Measurements from ENCODE around the gene RNASE8. TPM values are rescaled to one million over a fixed set of nuclear protein-coding genes. Genes with fewer than 3 reads are reported as not detected.
A peak's percentile ranks its signal among the peaks of the same experiment; 100 is the strongest.

RNASE8 gene
- total RNA-seq, 1 experiment from 2014 or later = not detected

DNA sequence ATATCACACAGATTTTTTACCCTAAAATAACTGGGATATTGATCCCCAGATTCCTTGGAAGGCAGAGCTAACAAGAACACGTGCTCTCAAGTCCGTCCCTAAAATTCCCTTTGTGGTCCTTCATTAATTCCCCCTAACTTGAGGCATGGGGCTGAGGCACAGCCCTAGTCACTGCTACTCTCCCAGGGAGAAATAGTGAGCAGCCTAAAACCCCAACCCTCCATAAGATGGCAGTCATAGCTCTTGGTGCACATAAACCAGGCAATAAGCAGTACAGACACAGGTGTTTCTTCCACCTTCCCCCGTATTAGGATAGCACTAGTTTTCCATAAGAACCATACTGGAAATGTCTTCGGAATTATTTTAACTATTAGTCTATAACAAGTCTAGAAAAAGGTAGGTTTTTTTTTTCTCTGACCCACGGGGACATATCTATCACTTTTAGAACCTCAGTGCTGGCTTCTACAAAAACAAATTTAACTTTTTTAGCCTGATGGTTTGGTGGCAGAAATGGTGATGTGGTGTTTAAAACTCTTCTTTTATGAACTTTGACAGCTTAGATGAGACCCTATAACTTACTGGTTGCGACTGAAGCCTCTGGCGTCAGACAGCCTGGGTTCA lies 9.4 kb downstream of the RNASE8 start:
- ChIA-PET CTCF (interaction anchor here (0.7 to 5.9 kb wide), 14 partner anchors 15 to 422 kb away, joined by 3 to 142 read pairs (median 5); partner anchors contain the start of genes SLC39A2, TMEM253 and ZNF219), POLR2A (no interaction called here)
- ATAC-seq = no peak
- Mint-ChIP-seq H3K4me3 (no peak overlapping the region), H3K4me1 (peaks cover 21% of the 10 kb centered on the region), H3K36me3 (no peaks in the 10 kb centered on the region), H3K27ac (no peak overlapping the region), H3K9me3 (no peaks in the 10 kb centered on the region), H3K27me3 (ENCODE audit: low read depth) (peaks cover 6% of the 10 kb centered on the region; the same call in 1 of the 2 replicates)
- TF ChIP-seq, protein P1, sequence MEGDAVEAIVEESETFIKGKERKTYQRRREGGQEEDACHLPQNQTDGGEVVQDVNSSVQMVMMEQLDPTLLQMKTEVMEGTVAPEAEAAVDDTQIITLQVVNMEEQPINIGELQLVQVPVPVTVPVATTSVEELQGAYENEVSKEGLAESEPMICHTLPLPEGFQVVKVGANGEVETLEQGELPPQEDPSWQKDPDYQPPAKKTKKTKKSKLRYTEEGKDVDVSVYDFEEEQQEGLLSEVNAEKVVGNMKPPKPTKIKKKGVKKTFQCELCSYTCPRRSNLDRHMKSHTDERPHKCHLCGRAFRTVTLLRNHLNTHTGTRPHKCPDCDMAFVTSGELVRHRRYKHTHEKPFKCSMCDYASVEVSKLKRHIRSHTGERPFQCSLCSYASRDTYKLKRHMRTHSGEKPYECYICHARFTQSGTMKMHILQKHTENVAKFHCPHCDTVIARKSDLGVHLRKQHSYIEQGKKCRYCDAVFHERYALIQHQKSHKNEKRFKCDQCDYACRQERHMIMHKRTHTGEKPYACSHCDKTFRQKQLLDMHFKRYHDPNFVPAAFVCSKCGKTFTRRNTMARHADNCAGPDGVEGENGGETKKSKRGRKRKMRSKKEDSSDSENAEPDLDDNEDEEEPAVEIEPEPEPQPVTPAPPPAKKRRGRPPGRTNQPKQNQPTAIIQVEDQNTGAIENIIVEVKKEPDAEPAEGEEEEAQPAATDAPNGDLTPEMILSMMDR (IDR thresholded peaks at IDR 0.05) = no peak
- TF ChIP-seq, protein P2, sequence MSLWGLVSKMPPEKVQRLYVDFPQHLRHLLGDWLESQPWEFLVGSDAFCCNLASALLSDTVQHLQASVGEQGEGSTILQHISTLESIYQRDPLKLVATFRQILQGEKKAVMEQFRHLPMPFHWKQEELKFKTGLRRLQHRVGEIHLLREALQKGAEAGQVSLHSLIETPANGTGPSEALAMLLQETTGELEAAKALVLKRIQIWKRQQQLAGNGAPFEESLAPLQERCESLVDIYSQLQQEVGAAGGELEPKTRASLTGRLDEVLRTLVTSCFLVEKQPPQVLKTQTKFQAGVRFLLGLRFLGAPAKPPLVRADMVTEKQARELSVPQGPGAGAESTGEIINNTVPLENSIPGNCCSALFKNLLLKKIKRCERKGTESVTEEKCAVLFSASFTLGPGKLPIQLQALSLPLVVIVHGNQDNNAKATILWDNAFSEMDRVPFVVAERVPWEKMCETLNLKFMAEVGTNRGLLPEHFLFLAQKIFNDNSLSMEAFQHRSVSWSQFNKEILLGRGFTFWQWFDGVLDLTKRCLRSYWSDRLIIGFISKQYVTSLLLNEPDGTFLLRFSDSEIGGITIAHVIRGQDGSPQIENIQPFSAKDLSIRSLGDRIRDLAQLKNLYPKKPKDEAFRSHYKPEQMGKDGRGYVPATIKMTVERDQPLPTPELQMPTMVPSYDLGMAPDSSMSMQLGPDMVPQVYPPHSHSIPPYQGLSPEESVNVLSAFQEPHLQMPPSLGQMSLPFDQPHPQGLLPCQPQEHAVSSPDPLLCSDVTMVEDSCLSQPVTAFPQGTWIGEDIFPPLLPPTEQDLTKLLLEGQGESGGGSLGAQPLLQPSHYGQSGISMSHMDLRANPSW (CRISPR knock-in tag; conservative IDR thresholded peaks at IDR 0.05; ENCODE audit: low read depth) = no peak
- TF ChIP-seq NFATC4 (CRISPR knock-in tag; IDR thresholded peaks at IDR 0.05) = no peak
- TF ChIP-seq, protein P3, sequence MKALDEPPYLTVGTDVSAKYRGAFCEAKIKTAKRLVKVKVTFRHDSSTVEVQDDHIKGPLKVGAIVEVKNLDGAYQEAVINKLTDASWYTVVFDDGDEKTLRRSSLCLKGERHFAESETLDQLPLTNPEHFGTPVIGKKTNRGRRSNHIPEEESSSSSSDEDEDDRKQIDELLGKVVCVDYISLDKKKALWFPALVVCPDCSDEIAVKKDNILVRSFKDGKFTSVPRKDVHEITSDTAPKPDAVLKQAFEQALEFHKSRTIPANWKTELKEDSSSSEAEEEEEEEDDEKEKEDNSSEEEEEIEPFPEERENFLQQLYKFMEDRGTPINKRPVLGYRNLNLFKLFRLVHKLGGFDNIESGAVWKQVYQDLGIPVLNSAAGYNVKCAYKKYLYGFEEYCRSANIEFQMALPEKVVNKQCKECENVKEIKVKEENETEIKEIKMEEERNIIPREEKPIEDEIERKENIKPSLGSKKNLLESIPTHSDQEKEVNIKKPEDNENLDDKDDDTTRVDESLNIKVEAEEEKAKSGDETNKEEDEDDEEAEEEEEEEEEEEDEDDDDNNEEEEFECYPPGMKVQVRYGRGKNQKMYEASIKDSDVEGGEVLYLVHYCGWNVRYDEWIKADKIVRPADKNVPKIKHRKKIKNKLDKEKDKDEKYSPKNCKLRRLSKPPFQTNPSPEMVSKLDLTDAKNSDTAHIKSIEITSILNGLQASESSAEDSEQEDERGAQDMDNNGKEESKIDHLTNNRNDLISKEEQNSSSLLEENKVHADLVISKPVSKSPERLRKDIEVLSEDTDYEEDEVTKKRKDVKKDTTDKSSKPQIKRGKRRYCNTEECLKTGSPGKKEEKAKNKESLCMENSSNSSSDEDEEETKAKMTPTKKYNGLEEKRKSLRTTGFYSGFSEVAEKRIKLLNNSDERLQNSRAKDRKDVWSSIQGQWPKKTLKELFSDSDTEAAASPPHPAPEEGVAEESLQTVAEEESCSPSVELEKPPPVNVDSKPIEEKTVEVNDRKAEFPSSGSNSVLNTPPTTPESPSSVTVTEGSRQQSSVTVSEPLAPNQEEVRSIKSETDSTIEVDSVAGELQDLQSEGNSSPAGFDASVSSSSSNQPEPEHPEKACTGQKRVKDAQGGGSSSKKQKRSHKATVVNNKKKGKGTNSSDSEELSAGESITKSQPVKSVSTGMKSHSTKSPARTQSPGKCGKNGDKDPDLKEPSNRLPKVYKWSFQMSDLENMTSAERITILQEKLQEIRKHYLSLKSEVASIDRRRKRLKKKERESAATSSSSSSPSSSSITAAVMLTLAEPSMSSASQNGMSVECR (CRISPR knock-in tag; IDR thresholded peaks at IDR 0.05; ENCODE audit: borderline replicate concordance) = no peak
- TF ChIP-seq, protein P4, sequence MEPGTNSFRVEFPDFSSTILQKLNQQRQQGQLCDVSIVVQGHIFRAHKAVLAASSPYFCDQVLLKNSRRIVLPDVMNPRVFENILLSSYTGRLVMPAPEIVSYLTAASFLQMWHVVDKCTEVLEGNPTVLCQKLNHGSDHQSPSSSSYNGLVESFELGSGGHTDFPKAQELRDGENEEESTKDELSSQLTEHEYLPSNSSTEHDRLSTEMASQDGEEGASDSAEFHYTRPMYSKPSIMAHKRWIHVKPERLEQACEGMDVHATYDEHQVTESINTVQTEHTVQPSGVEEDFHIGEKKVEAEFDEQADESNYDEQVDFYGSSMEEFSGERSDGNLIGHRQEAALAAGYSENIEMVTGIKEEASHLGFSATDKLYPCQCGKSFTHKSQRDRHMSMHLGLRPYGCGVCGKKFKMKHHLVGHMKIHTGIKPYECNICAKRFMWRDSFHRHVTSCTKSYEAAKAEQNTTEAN (CRISPR knock-in tag; IDR thresholded peaks at IDR 0.05) = no peak
- DNase-seq (ENCODE audit: low spot score) = no peak

DNA sequence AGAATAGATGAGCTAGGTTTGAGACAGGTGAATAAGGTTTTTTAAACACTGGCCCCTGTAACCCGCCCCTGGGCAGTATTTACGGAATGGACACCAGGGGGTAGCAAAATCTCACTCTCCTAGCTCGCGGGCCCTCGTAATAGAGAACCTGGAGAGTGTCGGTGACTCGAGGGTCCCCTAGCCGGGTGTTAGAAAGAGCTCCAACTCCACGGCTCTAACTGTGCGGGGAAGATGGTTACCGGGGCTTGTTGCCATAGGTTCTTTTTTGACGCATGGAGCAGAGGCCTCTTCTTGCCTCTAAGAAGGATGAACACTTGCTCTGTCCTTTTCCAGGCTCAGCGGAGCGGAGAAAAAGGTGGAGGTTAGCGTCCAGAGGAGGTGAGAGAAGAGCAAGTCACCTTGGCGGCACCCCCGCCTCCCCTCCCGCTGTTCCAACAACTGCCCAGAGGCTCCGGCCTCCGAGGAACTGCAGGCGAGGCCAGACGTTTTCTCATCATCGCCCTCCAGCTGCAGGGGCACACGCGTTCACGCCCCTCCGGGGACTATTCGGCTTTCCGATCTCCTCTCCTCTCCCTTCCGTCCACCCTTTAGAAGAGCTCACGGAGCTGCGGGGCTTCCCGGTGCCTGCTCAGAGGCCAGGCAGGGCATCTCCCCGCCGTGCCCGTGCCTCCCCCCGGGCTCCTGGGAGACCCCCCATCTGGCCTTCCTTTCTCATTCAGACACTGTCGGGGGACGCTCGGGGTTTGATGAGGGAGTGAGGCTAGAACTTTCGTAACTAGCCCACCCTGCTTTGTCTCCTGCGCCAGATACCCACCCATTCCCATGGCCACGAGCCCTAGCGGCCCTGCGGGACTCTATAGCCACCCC lies 11.1 kb downstream of the RNASE8 start:
- H3K4me1 Mint-ChIP-seq = peaks cover 33% of the 10 kb centered on the region
- peak overlapping the region; percentile 72; the same call in 1 of the 2 replicates for H3K27ac Mint-ChIP-seq
- H3K36me3 Mint-ChIP-seq = peaks cover 10% of the 10 kb centered on the region
- TF ChIP-seq FOXK1 (CRISPR knock-in tag; IDR thresholded peaks at IDR 0.05) (0 out of 2 replicates have a peak, but pooled peaks have one; percentile 7), MYBL2 (CRISPR knock-in tag; IDR thresholded peaks at IDR 0.05) (no peak), FOXP1 (CRISPR knock-in tag; IDR thresholded peaks at IDR 0.05; ENCODE audit: borderline replicate concordance) (no peak), SMAD4 (CRISPR knock-in tag; IDR thresholded peaks at IDR 0.05) (no peak)
- TF ChIP-seq, protein P5, sequence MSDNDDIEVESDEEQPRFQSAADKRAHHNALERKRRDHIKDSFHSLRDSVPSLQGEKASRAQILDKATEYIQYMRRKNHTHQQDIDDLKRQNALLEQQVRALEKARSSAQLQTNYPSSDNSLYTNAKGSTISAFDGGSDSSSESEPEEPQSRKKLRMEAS (CRISPR knock-in tag; IDR thresholded peaks at IDR 0.05) = peak; percentile 24; the same call in 1 of the 2 replicates
- TF ChIP-seq, protein P6, sequence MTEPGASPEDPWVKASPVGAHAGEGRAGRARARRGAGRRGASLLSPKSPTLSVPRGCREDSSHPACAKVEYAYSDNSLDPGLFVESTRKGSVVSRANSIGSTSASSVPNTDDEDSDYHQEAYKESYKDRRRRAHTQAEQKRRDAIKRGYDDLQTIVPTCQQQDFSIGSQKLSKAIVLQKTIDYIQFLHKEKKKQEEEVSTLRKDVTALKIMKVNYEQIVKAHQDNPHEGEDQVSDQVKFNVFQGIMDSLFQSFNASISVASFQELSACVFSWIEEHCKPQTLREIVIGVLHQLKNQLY (CRISPR knock-in tag; IDR thresholded peaks at IDR 0.05) = no peak
- H3K9me3 Mint-ChIP-seq = no peaks in the 10 kb centered on the region
- peaks cover 6% of the 10 kb centered on the region; the same call in 1 of the 2 replicates for H3K27me3 Mint-ChIP-seq (ENCODE audit: low read depth)
- H3K4me3 Mint-ChIP-seq = peak overlapping the region; percentile 89
- 0 out of 2 replicates have a peak, but pooled peaks have one; percentile 0 for ATAC-seq
- DNase-seq (ENCODE audit: low spot score) = peak; percentile 62
- ChIA-PET POLR2A (interaction anchor here (0.9 to 1.4 kb wide), 8 partner anchors 19 to 36 kb away, joined by 3 to 8 read pairs (median 4); no protein-coding TSS in a partner anchor), CTCF (interaction anchor here (0.5 to 5.9 kb wide), 41 partner anchors 10 to 406 kb away, joined by 3 to 142 read pairs (median 4); partner anchors contain the start of genes NDRG2, SLC39A2, TMEM253 and ZNF219)

Measured in WTC11 (cell line).